Adipocyte (in vitro differentiated cells): ENCODE data around the gene NKX1-2.

Experiments used
- DNase-seq: peaks from one replicate; pipeline ENCODE4 v3.0.0-alpha.2; 2015; ENCODE audit warnings: low read depth
- H3K27me3 ChIP-seq: replicated peaks from 2 replicates; pipeline ENCODE4 v1.7.0; 2013; ENCODE audit warnings: mild to moderate bottlenecking, low read length, moderate library complexity; ENCODE audit not compliant: control insufficient read depth, insufficient read depth
- H3K36me3 ChIP-seq: 2 replicates; pipeline ENCODE4 v1.7.0; 2013; ENCODE audit warnings: low read length, mild to moderate bottlenecking, moderate library complexity; ENCODE audit not compliant: control insufficient read depth, insufficient read depth, severe bottlenecking
- H3K4me1 ChIP-seq: 2 replicates; pipeline ENCODE4 v1.7.0; 2013; ENCODE audit warnings: mild to moderate bottlenecking, low read length, moderate library complexity; ENCODE audit not compliant: control insufficient read depth, insufficient read depth
- H3K4me3 ChIP-seq: 2 replicates; pipeline ENCODE4 v1.7.0; 2013; ENCODE audit warnings: mild to moderate bottlenecking, low read length, moderate library complexity
- H3K9ac ChIP-seq: 2 replicates; pipeline ENCODE4 v1.7.0; 2013; ENCODE audit warnings: mild to moderate bottlenecking, low read length, moderate library complexity
- H3K9me3 ChIP-seq: 2 replicates; pipeline ENCODE4 v1.7.0; 2013; ENCODE audit warnings: mild to moderate bottlenecking, low read length, moderate library complexity; ENCODE audit not compliant: control insufficient read depth

The NKX1-2 gene

DNA sequence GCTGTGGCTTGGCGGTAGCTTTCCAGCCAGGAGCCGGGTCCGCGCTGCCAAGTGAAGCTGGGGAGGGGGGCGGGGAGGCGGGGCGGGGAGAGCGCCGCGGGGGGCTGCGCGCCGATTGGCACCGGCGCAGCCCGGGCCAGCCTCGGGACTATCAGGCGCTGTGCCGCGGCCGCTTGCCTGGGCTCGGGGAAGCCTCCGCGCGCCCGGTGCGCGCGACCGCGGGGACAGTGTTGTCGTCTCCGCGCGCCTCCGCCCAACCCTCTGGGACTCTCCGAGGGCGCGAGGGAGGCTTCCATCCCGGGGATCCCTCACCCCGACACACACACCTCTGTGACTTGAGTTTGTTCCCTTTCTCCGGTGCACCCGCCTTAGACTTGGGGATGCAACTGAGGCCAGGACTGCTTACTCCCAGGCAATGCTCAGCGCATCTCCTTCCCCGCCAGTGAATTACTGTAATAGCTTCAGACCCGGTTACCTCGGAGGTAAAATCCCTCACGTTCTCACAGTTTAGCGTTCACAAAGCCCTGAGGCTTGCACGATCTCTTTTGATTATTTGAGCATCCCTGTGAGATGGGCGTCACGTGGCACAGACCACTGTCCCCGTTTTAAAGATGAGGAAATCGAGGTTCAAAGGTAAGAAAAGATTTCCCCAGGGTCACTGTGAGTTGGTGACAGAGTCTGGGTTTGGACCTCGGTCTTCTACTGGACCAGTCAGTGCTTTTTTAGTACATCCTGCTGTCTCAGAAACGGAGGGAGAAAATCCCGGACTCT is at the start of gene NKX1-2:
Gene NKX1-2, minus strand, starts transcription at position 24 of the 771 bp plus-strand sequence. CDS start 92 bp downstream, outside the sequence.
- H3K4me1 ChIP-seq = no peaks in the 10 kb centered on the region
- peaks cover 82% of the 10 kb centered on the region for H3K27me3 ChIP-seq
- H3K36me3 ChIP-seq = no peaks in the 10 kb centered on the region
- DNase-seq = peak; percentile 29
- H3K9me3 ChIP-seq = no peaks in the 10 kb centered on the region
- H3K4me3 ChIP-seq = no peak within 1 kb of the TSS
- no peak within 1 kb of the TSS for H3K9ac ChIP-seq

DNA sequence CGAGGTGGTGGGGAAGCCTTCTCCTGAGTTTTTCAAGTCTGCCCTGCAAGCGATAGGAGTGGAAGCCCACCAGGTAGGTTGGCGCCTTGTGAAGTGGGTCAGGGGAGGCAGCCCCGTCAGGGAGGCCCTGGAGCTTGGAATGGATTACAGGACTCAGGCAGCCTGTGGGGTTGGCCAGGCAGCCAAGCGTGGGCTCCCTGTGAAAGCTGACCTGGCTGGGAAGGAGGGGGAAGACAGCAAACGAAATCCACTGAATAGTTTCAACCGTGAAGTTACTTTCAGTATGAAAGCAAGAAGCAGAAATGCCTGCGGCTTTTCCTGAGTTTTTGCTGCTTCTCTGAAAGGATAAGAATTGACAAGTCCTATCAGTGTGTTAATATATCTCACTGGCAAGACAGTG is 48.2 kb upstream of the NKX1-2 start:
- no peaks in the 10 kb centered on the region for H3K4me1 ChIP-seq
- H3K36me3 ChIP-seq = peaks cover 8% of the 10 kb centered on the region
- peaks cover 7% of the 10 kb centered on the region for H3K9me3 ChIP-seq
- no peaks in the 10 kb centered on the region for H3K27me3 ChIP-seq
- H3K9ac ChIP-seq = no peak overlapping the region
- no peak for DNase-seq
- H3K4me3 ChIP-seq = no peak overlapping the region

DNA sequence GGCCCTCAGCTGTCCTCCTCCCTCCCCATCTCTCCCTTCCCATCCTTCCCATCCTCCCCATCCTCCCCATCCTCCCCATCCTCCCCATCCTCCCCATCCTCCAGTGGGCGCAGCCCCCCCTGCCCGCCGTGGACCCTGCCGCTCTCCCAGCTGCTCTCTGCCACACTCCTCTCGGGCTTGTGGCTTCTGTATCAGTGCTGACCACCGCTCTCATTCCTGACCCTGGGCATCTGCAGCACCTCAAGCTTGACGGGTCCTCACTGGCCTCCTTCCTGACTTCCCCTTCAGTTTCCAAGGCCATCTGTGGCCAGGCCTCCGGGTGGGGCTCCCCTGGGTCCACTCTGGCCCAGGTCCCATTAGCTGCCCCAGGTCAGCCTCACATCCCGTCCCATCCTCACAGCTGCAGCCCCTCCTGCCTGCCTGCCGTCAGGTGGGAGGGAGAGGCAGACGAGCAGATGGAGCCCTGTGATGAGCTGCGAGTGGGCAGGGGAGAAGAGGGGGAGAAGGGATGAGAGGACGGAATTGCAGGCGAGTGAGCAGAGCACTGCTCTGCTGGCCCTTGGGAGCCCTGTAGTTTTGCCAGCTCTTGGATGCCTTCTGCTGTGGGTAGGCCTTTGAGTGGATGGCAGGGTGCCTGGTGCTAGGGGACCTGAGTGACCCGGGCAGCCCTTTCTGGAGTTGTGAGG is 47.5 kb upstream of the NKX1-2 start:
- no peak overlapping the region for H3K4me3 ChIP-seq
- H3K36me3 ChIP-seq = peaks cover 8% of the 10 kb centered on the region
- no peaks in the 10 kb centered on the region for H3K27me3 ChIP-seq
- H3K9ac ChIP-seq = no peak overlapping the region
- H3K9me3 ChIP-seq = peaks cover 7% of the 10 kb centered on the region
- no peak for DNase-seq
- no peaks in the 10 kb centered on the region for H3K4me1 ChIP-seq

DNA sequence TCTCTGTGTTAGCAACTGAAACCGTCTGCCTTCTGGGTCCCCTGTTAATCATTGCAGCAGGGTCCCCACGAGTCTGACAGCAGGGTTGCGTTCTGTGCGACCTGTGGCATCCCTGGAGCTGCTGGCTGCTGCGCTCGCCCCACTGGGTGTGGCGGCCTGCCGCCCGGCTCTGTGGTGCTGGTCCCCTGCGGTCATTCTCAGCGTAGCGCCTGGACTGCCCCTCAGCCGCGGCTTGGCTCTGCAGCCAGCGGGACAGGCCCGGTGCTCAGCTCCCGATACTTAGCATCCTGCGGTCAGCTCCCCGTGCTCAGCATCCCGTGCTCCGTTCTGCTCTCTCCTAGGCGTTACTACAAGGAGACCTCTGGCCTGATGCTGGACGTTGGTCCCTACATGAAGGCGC is 46.8 kb upstream of the NKX1-2 start:
- Histone ChIP-seq H3K27me3 (no peaks in the 10 kb centered on the region), H3K9me3 (peaks cover 7% of the 10 kb centered on the region), H3K36me3 (peaks cover 8% of the 10 kb centered on the region), H3K9ac (no peak overlapping the region), H3K4me3 (no peak overlapping the region), H3K4me1 (no peaks in the 10 kb centered on the region)
- DNase-seq = no peak

DNA sequence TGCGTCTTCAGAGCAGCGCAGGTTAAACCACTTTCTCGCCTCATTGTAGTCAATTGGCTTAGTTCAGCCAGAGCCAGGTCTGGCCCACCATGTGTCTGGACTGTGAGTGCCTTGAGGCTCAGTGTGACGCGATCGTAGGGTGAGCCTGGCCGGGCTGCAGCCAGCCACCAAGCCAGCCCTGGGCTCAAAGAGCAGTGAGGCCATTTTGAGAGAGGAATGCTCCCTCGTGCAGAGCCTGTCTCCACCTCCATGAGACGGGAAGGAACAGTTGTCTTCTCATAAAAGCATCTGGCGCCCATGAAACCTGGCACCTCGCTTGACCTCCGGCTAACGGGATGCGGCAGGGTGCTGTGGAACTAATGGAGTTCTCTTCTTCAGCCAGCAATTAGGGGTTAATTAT is 46.3 kb upstream of the NKX1-2 start:
- Histone ChIP-seq H3K27me3 (no peaks in the 10 kb centered on the region), H3K36me3 (peaks cover 8% of the 10 kb centered on the region), H3K4me1 (no peaks in the 10 kb centered on the region), H3K9me3 (peaks cover 7% of the 10 kb centered on the region), H3K9ac (no peak overlapping the region), H3K4me3 (no peak overlapping the region)
- no peak for DNase-seq

DNA sequence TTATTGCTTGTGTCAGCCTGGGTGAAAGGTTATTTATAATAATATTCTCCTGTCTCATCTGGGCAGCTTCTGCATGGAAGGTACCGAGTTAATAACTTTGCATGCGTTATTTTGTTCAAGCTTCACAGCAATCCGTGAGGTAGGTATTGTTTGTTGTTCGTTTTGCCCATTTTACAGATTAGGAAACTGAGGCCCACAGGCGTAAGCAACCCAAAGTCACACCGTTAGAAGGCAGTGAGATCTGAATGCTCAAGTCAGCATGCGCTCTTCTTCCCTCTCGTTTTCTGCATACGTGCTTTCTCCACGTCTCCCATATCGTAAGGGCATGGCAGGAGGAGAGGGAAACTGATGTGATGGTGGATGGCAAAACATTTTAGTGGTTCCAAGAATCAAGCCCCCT is 45.9 kb upstream of the NKX1-2 start:
- H3K27me3 ChIP-seq = no peaks in the 10 kb centered on the region

DNA sequence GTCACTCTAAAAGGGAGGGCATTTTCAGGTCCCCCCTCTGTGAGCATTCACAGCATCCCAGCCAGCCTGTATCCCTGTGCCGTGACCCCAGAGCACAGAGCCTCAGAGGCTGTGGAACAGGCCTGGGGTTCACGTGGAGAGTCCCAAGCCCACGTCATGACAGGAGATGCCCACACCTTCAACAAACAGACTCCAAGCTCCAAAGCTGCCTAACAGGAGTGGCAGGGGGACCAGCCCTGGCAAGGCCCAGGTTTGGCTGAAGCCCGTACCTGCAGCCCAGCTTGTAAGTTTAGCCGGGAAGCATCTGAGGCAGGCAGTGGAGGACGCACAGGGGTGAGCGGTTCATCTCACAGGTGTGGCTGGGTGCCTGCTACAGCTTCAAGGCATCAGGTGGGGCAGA is 45.3 kb upstream of the NKX1-2 start:
- no peak overlapping the region for H3K4me3 ChIP-seq
- DNase-seq = no peak
- H3K27me3 ChIP-seq = no peaks in the 10 kb centered on the region
- no peaks in the 10 kb centered on the region for H3K4me1 ChIP-seq
- H3K36me3 ChIP-seq = no peaks in the 10 kb centered on the region
- H3K9ac ChIP-seq = no peak overlapping the region
- H3K9me3 ChIP-seq = no peaks in the 10 kb centered on the region

More for the DNA sequence above, 45.9 kb upstream of the NKX1-2 start:
- Histone ChIP-seq H3K9me3 (peaks cover 3% of the 10 kb centered on the region), H3K4me3 (no peak overlapping the region), H3K36me3 (peaks cover 4% of the 10 kb centered on the region), H3K4me1 (no peaks in the 10 kb centered on the region), H3K9ac (no peak overlapping the region)
- no peak for DNase-seq

DNA sequence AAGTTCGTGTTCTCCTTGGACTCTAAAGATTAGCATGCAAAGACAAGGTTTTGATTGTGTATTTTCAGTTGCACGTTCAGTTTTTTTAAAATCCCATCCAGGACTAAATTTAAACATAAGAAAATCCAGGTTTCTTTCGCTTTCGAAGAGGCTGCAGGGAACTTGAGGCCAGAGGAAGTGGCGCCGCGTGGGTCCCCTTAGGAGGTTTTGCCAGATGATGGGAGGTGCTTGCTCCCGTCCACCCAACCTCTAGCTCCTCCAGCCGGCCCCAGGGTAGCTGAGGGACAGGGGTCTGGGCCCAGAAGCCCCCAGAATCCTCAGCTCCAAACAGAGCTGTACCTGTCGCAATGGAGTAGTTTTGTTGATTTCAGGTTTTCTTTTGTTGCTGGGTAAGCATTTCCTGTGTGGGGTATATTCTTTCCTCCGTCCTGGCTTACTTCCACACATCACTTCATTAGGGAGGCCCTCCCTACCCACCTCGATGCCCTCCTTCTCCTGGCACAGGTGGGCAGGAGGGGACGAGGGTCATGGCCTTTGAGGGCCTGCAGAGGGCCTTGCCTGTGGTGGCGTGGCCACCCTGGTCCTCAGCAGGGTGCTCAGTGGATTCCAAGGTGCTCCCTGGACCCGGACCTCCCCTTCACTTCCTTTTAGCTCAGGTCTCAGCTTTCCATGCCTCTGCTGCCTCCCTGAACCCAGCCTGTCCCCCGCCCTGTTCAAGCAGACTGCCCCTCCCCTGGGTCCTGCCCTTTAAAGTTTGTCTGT is 44.4 kb upstream of the NKX1-2 start:
- Histone ChIP-seq H3K36me3 (no peaks in the 10 kb centered on the region), H3K27me3 (no peaks in the 10 kb centered on the region), H3K9me3 (no peaks in the 10 kb centered on the region), H3K4me1 (no peaks in the 10 kb centered on the region), H3K4me3 (no peak overlapping the region), H3K9ac (no peak overlapping the region)
- no peak for DNase-seq

DNA sequence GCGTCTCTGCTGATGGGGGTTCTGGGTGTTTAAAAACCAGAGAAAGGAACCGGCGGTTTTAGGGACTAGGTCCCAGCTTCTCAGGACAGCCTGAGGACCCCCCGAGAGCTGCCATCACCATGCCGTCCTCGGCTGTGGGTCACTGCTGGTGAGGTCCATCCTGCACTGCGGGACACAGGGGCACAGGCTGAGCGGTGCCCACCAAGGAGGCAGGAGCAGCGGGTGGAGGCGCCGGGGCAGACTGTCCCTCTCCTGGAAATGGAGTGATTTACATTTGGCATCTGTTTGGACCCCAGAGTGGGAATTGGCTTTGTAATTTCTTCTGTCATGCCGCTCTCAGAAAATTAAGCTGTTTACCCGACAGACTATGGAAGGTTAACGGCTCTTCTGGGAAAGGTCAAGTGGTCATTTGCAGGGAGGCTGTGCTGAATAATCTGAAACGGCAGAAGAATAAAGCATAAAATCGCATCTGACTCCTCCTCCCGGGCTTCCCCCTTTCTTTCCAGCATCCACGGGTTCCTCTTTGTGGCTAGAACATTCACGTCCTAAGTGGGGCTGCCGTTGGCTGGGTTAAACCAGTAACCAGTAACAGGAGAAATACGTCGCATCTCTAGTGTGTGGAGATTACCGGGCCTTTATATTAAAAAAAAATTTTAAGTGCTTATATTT is 43.5 kb upstream of the NKX1-2 start:
- H3K9me3 ChIP-seq = no peaks in the 10 kb centered on the region
- DNase-seq = no peak
- peaks cover 3% of the 10 kb centered on the region for H3K36me3 ChIP-seq
- H3K27me3 ChIP-seq = no peaks in the 10 kb centered on the region
- H3K9ac ChIP-seq = no peak overlapping the region
- no peaks in the 10 kb centered on the region for H3K4me1 ChIP-seq
- no peak overlapping the region for H3K4me3 ChIP-seq

DNA sequence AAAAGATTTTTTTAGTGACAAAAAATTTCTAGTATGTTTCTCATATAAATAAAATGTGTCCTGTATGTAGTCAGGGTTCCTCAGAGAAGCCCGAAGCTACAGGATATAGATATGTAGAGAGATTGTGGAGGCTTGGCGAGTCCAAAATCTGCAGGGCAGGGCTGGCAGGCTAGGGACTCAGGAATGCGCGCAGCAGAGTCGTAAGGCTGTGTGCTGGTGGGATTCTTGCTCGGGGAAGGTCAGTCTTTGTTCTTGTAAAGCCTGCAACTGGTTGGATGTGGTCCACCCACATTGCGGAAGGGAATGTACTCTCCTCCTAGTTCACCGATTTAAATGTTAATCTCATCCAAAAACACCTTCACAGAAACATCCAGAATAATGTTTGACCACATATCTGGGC is 42.4 kb upstream of the NKX1-2 start:
- DNase-seq = no peak
- Histone ChIP-seq H3K4me3 (no peak overlapping the region), H3K9ac (no peak overlapping the region)

DNA sequence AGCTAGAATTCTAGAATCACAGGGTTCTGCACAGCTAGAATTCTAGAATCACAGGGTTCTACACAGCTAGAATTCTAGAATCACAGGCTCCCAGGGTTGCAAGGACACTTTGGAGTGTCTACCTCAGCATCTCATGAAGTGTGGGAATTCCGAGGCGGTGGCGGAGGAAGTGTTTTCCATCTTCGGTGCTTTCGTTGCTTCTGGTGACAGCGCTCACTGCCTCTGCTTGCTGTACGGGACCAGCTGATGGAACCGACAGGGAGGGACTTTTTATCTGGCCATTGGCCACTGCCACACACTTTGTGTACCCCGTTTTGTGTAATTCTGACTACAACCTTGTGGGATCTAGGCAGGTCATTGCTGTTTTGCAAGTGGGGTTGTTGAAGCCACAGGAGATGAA is 41.3 kb upstream of the NKX1-2 start:
- Histone ChIP-seq H3K27me3 (no peaks in the 10 kb centered on the region), H3K36me3 (peaks cover 3% of the 10 kb centered on the region), H3K4me3 (no peak overlapping the region), H3K9me3 (peaks cover 4% of the 10 kb centered on the region), H3K4me1 (no peaks in the 10 kb centered on the region), H3K9ac (no peak overlapping the region)
- DNase-seq = no peak

More for the DNA sequence above, 42.4 kb upstream of the NKX1-2 start:
- no peaks in the 10 kb centered on the region for H3K9me3 ChIP-seq
- H3K4me1 ChIP-seq = no peaks in the 10 kb centered on the region
- no peaks in the 10 kb centered on the region for H3K27me3 ChIP-seq
- peaks cover 3% of the 10 kb centered on the region for H3K36me3 ChIP-seq
